Lower leg skin (tissue), 3 donors: Measurements from ENCODE around the gene SLX9.

ENCODE experiments used
- POLR2A ChIP-seq, 2 donors: fragments of 450-650 bp; IDR thresholded peaks; one replicate each; pipeline ENCODE4 v1.6.1; 2016 to 2017; ENCODE audit warnings: antibody characterized with exemption in 2 of 2, mild to moderate bottlenecking in 1 of 2, moderate library complexity in 1 of 2
- TF ChIP-seq, protein P1 (sequence below), 3 donors: fragments of 450-650 bp; IDR thresholded peaks; one replicate each; pipeline ENCODE4 v1.5.1; 2016; ENCODE audit warnings: antibody characterized with exemption in 3 of 3, mild to moderate bottlenecking in 3 of 3, moderate library complexity in 2 of 3

DNA sequence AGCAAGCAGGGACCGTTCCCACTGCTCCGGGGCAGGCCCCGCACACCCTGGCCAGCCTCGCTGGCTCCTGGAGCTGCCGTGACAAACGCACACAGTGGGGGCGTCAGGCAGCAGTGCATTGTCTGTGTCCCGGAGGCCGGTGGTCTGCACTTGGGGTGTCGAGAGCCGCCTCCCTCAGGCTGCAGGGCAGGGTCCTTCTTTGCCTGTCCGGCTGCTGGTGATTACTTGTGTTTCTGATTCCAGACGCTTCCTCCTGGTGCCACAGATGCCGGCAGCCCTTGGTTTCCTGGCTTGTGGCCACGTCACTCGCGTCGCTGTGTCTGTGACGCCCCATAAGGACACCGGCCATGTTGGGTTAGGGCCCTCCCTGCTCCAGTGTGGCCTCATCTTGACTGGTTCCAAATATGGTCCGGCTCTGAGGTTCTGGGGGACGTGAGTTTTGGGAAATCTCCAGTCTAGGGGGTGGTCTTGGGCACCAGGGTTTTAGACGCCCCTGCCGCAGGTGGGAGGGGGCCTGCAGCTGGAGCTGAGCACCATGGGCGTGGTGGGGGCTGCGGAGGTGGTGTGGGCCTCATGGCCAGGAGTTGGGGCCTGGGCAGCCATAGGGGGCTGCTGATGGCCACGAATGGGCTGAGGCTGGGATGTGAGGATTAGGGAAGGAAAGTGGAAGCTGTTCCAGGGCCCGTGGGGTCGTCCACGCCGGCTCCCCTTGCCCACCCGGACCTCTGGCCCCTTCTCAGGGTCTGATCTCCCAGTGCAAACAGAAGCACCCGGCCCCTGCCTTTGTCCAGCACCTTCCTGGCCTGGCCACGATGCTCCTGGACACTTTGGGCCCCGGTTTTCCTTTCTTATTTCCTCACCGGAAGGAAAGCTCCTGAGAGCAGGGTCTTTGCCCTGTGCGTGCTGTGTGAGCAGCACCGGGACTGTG is 41.0 kb downstream of the SLX9 start:
- TF ChIP-seq, protein P1, sequence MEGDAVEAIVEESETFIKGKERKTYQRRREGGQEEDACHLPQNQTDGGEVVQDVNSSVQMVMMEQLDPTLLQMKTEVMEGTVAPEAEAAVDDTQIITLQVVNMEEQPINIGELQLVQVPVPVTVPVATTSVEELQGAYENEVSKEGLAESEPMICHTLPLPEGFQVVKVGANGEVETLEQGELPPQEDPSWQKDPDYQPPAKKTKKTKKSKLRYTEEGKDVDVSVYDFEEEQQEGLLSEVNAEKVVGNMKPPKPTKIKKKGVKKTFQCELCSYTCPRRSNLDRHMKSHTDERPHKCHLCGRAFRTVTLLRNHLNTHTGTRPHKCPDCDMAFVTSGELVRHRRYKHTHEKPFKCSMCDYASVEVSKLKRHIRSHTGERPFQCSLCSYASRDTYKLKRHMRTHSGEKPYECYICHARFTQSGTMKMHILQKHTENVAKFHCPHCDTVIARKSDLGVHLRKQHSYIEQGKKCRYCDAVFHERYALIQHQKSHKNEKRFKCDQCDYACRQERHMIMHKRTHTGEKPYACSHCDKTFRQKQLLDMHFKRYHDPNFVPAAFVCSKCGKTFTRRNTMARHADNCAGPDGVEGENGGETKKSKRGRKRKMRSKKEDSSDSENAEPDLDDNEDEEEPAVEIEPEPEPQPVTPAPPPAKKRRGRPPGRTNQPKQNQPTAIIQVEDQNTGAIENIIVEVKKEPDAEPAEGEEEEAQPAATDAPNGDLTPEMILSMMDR (IDR thresholded peaks at IDR 0.05) = no peak
- TF ChIP-seq POLR2A (IDR thresholded peaks at IDR 0.05) = no peak
